ENCODE measurements around the gene TPSD1.

GRCh38 chr16:1301562-1301961 lies 45.7 kb downstream of the TPSD1 start:
- TF ChIP-seq CEBPB (IDR thresholded peaks at IDR 0.05) (no peak), REST (IDR thresholded peaks at IDR 0.05; ENCODE audit: low read depth) (no peak), MAX (IDR thresholded peaks at IDR 0.05) (no peak), USF1 (IDR thresholded peaks at IDR 0.05) (no peak), RAD21 (IDR thresholded peaks at IDR 0.05; ENCODE audit: low read depth) (no peak), EP300 (IDR thresholded peaks at IDR 0.05; ENCODE audit: borderline replicate concordance) (no peak), FOXM1 (IDR thresholded peaks at IDR 0.05; ENCODE audit: borderline replicate concordance, low read depth) (no peak), CREB1 (IDR thresholded peaks at IDR 0.05; ENCODE audit: low read depth) (no peak), EGR1 (IDR thresholded peaks at IDR 0.05) (no peak)
